GM18505 (cell line): ENCODE measurements around the gene STPG1.

Experiments used
- ATAC-seq: cut with Tn5 transposase; IDR thresholded peaks from one replicate; pipeline ENCODE4 v1.9.1; 2021; ENCODE audit not compliant: unreplicated experiment
- POLR2A ChIP-seq: IDR thresholded peaks from 4 replicates; pipeline ENCODE4 v1.6.1; 2011; ENCODE audit warnings: borderline replicate concordance; ENCODE audit not compliant: insufficient read depth, insufficient read length; ENCODE audit errors: extremely low read depth

Gene STPG1

GRCh38 chr1:24441996-24442668 is 28.6 kb upstream of the STPG1 start:
- TF ChIP-seq POLR2A: no peak
- ATAC-seq: no peak

GRCh38 chr1:24441480-24441879 is 27.9 kb upstream of the STPG1 start:
- no peak for TF ChIP-seq POLR2A
- ATAC-seq: no peak

GRCh38 chr1:24440436-24440835 is 26.9 kb upstream of the STPG1 start:
- no peak for ATAC-seq

GRCh38 chr1:24438423-24438901 is 24.9 kb upstream of the STPG1 start:
- ATAC-seq: no peak
- TF ChIP-seq POLR2A: no peak

More at GRCh38 chr1:24440436-24440835, 26.9 kb upstream of the STPG1 start:
- no peak for TF ChIP-seq POLR2A

GRCh38 chr1:24437631-24438396 is 24.2 kb upstream of the STPG1 start:
- ATAC-seq: no peak
- no peak for TF ChIP-seq POLR2A

- no peak for ATAC-seq
- no peak for TF ChIP-seq POLR2A
These were observed 22.3 kb upstream of the STPG1 start for GRCh38 chr1:24435782-24436365.

- ATAC-seq: no peak
- no peak for TF ChIP-seq POLR2A
These were observed 13.9 kb upstream of the STPG1 start for GRCh38 chr1:24427545-24427862.

- TF ChIP-seq POLR2A: no peak
- ATAC-seq: no peak
These were observed 13.4 kb upstream of the STPG1 start for GRCh38 chr1:24426744-24427544.

GRCh38 chr1:24425922-24426321 is 12.3 kb upstream of the STPG1 start:
- no peak for TF ChIP-seq POLR2A
- ATAC-seq: no peak

- TF ChIP-seq POLR2A: no peak
- ATAC-seq: no peak
These were observed 11.9 kb upstream of the STPG1 start for GRCh38 chr1:24425441-24425840.

GRCh38 chr1:24424990-24425389 is 11.4 kb upstream of the STPG1 start:
- TF ChIP-seq POLR2A: no peak
- ATAC-seq: no peak

- ATAC-seq: no peak
- no peak for TF ChIP-seq POLR2A
These were observed 10.6 kb upstream of the STPG1 start for GRCh38 chr1:24424207-24424606.

GRCh38 chr1:24421502-24421901 is 7.9 kb upstream of the STPG1 start:
- no peak for TF ChIP-seq POLR2A
- ATAC-seq: no peak

- no peak for TF ChIP-seq POLR2A
- no peak for ATAC-seq
These were observed 7.0 kb upstream of the STPG1 start for GRCh38 chr1:24420547-24420946.
